Measurements from ENCODE around the gene MICAL1.

Gene MICAL1, protein sequence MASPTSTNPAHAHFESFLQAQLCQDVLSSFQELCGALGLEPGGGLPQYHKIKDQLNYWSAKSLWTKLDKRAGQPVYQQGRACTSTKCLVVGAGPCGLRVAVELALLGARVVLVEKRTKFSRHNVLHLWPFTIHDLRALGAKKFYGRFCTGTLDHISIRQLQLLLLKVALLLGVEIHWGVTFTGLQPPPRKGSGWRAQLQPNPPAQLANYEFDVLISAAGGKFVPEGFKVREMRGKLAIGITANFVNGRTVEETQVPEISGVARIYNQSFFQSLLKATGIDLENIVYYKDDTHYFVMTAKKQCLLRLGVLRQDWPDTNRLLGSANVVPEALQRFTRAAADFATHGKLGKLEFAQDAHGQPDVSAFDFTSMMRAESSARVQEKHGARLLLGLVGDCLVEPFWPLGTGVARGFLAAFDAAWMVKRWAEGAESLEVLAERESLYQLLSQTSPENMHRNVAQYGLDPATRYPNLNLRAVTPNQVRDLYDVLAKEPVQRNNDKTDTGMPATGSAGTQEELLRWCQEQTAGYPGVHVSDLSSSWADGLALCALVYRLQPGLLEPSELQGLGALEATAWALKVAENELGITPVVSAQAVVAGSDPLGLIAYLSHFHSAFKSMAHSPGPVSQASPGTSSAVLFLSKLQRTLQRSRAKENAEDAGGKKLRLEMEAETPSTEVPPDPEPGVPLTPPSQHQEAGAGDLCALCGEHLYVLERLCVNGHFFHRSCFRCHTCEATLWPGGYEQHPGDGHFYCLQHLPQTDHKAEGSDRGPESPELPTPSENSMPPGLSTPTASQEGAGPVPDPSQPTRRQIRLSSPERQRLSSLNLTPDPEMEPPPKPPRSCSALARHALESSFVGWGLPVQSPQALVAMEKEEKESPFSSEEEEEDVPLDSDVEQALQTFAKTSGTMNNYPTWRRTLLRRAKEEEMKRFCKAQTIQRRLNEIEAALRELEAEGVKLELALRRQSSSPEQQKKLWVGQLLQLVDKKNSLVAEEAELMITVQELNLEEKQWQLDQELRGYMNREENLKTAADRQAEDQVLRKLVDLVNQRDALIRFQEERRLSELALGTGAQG

DNA sequence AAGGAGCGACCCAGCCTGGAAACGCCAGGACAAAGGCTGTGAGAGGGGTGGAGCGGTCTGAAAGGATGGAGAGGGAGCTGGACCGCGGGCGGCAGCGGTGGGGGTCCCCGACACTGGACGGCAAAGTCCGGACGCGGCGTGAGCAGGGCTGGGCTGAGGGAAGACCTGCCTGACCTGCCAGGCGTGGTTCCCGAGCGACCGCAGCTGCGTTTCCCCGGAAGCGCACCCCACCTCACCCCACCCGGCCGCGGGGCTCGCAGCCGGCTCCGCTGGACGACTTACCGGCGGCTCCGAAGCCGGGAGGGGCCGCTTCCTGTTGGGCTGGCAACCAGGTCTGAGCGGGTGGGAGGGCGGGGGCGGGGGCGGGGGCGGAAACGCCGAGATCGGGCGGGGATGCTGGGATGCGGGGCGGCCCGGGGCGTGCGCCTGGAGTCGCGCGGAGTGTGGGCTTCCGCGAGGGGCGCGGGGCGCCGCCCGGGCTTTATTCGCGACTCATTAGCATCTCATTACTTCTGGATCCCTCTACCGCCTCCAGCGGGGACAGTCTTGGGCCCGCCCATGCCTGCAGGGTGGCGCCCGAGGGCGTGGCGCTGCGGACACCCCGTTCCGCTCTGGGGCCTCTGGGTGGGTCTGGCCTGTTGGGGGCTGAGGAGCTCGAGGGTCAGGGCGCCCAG lies at the start of gene MICAL1:
Gene MICAL1 (minus strand): TSS at position 336 of the 674 bp plus-strand sequence. CDS start 1,576 bp downstream, outside the sequence.
- peak; percentile 7 for DNase-seq

DNA sequence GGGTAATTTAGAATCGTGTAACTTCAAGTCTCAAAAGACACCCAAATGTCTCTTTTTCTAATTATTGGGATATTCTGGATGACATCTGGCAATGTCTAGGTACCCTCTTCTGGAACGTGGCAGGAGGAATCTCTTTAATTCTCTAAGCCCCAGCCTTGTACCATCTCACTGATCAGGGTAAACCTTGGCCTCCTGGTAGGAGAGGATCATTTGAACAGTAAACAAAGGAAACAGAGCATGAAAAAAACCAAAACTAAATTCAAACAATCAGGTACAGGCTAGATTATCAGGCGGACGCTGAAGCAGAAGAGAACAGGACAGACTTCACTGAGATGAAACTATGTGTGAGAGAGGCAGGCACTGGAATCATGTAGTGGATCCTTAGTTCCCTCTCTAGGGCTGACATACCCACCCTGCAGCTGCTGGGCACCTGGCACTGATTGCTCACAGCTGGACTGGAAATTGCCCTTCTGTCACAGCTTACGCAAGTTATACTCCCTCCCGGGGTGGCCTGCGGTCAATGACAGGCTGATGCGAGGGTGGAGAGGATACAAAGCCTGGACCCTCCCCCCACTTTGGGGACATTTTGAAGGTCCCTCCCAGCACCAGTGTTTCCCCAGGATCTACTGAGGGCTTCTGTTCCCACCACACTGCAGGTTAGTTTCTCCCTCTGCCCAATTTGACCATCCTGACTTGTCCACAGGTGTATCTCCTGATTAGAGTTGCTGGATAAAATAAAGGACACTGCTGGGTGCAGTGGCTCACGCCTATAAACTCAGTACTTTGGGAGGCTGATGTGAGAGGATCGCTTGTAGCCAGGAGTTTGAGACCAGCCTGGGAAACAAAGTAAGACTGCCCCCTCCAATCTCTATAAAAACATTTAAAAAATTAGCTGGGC lies 48.0 kb upstream of the MICAL1 start:
- DNase-seq = no peak

DNA sequence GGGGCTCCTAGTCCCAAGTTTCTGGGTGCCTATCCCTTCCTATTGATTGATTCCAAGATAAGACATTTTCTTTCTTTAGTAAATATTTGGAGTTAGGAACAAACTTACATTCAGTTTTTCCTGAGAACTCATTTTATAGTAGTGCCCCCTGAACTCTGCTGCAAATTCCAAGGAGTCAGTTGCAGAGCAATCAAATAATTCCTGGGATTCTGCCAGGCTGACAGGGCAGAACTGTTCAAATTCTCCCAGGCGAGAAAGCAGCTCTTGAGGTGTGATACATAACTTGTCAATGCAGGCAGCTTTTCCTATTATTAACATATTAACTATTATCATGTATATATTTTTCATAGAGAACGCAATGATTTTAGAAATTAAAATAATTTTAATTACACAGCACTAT lies 43.4 kb upstream of the MICAL1 start:
- no peak for DNase-seq

DNA sequence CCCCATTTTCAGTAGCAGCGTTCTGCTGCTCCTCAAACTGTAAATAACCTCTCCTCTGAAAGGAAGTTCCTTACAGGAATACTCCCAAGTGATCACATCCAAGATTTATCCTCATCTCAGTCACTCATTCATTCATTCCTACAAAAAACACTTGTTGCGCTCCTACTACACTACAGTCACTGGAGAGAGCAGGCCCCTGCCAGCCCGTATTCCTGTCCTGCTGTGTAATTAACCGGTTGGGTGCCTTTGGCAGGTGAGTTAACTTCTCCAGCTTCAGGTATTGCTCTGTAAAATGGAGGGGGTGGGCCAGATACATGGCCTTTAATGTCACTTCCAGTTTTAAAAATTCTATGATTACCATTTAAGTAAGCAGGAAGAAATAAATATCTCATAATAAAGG lies 42.5 kb upstream of the MICAL1 start:
- no peak for DNase-seq

DNA sequence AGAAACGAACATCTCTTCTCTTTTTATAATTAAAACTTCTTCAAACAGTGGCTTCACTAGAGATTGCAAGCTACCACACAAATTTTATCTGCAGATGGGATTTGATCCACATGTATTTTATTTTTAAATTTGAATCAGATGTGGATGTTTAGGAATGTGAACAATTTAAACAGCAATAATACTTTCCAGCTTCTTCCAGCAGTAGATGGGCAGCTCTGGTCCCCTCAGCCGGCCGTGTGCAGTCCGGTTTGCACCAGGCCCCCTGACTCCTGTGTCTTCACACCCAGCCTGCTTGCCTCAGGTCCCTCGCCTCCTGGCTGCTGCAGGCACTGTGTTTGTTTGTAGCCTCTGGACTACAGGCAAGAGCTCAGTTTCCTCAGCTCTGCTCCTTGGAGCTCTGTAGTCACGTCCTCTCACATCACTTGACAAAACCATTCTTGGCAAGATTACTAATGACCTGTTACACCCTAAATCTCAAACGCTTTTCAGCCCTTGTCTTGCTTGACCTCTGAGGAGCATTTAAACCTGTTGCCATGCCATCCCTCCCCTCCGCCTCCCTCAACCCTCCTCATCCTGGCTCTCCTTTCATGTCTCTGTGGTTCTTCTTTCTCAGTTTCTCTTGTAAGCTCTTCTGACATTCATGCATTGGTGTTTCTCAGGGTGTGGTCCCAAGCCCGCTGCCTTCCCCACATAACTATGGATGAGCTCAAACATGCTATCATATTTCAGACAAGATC lies 40.6 kb upstream of the MICAL1 start:
- no peak for DNase-seq

DNA sequence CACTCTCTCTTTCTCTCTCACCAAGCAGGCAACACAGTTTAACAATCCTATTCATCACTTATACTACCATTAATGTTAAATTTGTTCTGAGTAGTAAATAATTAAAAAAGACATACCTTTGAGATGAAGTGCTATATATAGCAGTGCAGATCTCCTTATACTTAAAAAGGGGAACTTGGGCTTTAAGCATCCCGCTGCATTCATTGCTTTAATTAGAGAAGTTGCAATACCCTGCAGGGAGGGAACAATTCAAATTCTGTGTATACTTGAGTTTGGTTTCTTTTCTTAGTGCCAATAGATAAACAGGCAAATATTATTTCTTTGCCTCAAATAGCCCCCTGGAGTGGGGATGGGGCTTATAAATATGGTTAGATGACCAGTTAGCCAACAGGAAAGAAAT lies 38.3 kb upstream of the MICAL1 start:
- no peak for DNase-seq

DNA sequence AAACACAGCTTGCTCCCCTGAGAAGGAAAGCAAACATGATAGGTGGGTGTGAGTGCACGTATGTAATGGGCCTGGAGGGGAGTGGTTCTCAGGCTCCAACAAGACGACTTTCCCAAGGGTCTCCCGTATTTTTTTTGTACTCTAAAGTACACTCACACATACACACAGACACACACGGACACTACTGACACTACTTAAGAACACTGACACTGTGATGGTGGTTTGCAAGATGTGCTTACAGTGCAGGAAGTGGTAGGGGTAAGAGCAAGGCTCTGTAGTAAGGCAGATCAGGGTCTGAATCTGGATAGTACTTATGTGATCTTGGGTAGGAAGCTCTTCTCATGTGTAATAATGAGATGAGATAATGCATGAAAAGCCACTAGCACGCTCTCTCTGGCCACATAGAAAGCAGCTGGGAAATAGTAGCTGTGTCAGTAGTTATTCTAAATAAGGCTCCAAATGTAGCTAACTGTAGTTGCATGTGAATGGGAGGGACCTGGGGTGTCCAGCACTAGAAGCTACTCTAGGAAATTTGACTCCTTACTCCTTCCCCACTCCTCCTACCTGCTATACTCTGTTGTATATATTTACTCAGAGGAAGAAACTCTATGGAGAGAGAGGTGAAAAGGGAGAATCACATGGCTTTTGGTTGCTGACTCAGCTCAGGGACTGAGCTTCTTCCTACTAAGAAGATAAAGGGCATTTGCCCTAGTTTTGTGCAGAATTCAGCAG lies 35.8 kb upstream of the MICAL1 start:
- no peak for DNase-seq

DNA sequence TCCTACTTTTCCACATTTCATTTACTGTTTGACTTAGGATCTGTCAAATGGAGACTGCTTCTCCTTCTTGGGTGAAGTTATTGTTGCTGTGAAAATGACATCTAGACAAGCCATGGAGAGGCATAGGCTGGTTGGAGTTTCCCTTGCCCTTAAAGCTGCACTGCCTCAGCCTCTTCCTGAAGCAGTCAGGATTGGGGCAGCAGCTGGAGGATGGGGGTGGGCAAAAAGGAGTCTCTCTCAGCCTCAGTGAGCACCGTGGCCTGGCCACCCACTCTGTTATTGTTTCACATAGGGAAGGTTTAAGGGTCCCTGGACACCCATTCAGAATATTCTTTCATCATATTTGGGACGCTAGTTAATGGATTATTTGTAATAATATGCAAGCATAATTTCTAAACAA lies 35.1 kb upstream of the MICAL1 start:
- no peak for DNase-seq

DNA sequence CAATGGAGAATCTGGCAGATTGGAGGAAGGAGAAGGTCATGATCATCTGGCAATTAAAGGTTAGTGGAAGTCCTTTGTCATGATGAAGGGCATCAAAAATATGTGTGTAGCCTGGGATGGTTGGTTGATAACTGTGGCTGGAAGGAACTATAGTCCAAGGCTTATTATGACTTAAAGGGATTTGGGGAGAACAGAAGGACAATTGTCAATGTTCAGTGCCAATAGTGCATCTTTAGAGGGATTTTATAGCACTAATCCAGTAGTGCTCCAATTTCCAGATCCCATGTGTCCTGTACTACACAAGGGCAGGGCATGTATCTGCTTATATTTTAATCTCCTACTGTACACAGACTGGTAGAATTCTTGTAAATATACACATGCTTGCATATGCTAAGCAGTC lies 32.4 kb upstream of the MICAL1 start:
- DNase-seq = no peak

DNA sequence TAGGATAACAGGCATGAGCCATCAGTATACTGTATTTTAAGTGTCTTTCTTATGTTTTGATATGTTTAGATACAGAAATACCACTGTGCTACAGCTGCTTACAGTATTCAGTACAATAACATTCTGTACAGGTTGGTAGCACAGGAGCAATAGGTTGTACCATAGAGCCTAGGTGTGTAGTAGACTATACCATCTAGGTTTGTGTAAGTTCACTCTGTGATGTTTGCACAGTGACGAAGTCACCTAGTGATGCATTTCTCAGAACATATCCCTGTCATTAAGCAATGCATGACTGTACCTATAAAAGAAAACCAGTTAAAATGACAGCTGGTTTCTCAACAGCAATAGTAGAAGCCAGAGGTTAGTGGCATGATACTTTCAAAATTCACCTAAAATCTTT lies 30.5 kb upstream of the MICAL1 start:
- no peak for DNase-seq

DNA sequence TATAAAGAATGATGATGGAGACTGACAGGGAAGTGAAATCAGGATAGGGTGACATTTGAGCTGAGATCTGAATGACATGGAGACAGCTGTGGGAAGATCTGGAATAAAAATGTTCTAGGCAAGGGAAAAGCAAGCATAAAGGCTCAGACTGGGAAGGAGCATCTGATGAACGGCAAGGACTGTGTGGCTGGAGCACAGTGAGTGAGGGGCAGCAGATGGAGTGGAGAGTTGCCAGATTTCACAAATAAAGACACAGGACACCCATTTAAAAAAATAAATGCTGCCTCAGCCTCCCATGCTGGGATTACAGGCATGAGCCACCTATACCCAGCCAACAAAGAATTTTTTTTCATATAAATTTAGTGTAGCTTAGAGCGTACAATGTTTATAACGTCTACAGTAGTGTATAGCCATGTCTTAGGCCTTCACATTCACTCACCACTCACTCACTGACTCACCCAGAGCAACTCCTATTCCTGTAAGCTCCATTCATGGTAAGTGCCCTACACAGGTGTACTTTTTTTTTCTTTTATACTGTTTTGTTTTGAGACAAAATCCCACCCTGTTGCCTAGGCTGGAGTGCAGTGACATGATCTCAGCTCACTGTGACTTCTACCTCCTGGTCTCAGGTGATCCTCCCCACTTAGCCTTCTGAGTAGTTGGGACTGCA lies 29.8 kb upstream of the MICAL1 start:
- peak; percentile 6 for DNase-seq

DNA sequence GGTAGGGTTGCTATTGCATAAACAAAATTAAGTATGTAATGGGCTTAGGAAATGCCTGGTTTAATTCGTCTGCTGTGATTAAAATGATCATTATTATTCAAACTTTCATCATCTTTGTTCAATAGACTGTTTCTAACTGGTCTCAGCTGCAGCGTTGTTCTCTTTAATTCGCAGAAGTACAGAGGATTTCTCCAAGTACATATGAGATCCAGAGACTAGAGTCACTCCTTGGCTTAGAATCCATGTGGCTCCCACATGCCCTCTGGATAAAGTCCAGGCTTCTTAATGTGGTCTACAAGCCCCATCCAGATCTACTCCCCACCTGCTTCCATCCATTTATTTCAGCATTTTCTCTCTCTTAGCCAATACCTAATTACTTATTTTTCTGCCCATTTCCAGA lies 28.6 kb upstream of the MICAL1 start:
- no peak for DNase-seq

DNA sequence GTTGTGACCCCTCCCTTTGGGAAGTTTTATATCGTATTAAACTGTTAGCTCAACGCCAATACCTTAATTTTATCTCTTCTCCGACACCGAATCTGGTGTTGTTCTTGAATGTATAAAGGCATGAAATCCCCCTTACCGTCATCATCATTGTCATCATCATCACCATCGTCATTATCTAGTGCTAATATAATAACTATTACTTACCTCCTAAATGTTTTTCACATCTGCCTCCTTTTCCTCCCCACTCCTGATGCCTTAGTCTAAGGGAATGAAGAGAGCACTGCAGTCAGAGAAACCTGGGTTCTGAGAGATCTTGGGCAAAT lies 28.1 kb upstream of the MICAL1 start:
- DNase-seq = no peak

DNA sequence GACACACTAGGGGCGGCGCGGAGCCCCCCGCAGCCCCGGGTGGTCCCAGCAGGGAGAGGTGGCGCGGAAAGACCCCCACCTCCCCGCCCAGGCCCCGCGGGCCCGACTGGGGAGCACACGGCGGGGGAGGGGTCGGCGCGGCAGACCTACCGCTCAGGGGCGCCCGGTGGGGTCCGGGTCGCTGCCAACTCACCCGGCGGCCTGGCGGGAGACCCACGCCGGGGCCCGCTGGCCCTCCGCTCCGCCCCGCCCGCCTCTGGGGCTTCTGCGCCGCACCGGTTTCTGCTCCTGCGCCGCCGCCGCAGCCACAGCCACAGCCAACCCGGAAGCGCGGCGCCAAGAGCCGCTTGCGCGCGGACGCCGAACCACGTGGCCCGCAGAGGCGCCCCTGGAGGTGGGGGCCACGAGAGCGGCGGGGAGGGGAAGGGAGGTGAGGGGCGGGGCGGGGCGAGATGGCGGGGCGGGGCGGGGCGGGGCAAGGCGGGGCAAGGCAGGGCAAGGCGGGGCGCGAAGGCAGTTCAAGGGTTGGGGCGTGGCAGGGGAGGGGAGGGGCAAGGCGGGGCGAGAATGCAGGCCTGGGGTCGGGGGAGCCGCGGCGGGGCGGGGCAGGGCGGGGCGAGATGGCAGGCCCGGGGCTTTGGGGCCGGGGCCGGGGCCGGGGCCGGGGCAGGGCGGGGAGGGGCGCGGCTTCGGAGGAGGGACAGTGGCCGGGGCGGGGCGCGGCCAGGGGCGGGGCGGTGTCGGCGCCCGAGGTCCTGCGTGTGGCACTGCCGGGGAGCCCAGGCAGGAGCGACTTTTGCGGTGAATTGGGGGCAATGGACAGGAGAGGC lies 27.5 kb upstream of the MICAL1 start, which contains the start of gene ZBTB24:
Gene ZBTB24 (minus strand): TSS at position 315 of the 830 bp plus-strand sequence. CDS start 1,193 bp downstream, outside the sequence.
- peak; percentile 80 for DNase-seq

DNA sequence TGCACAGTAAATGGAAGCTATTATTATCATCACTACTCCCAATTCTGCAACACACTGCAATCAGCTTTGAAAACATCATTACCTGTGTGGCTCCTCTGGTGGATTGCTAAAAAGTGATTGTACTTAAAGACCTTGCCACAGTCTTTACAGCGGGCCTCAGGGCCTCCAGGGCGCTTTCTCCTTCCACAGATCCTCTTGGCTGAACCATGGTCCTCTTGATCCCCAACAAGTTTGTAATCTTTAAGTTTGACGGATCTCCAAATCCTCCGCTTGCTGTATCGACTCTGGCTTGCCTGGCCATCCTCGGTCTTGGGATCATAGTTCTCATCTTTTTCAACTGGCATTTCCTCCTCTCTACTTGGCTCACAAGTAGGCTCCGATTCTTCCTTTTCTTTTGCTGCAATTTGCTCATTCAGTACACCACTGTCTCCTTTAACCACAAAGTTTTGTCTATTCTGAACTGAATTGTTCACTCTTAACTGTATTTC lies 25.5 kb upstream of the MICAL1 start:
- DNase-seq = no peak

DNA sequence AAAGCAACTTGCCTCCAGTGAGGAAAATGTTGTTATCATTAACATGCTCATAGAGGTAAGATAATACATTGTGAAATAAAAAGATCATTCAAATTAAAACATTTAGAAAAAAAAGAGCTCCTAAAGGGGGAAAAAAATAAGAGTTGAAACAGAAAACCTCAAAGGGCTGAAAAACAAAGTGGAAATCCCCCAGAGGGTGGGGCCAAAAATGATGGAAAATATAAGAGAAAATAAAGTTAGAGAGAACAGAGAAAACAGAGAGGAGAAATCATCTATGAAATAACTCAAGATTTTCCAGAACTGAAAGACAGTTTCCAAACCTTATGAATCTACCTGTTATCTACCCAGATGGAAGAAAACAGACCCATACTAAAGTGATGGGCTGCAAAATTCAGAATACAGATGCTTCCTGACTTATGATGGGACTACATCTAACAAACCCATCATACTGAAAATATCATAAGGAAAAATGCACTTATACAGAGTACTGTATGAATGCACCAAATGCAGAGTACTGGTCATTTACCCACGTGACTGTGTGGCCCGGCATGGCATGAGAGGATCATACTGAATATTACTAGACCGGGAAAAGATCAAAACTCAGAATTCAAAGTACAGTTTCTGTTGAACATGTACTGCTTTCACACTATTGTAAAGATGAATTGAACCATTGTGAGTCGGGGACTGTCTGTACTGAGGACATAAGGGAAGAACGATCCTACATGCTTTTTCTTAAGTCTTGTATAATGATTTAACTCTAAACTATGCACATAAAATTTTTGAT lies 23.5 kb upstream of the MICAL1 start:
- DNase-seq = no peak

DNA sequence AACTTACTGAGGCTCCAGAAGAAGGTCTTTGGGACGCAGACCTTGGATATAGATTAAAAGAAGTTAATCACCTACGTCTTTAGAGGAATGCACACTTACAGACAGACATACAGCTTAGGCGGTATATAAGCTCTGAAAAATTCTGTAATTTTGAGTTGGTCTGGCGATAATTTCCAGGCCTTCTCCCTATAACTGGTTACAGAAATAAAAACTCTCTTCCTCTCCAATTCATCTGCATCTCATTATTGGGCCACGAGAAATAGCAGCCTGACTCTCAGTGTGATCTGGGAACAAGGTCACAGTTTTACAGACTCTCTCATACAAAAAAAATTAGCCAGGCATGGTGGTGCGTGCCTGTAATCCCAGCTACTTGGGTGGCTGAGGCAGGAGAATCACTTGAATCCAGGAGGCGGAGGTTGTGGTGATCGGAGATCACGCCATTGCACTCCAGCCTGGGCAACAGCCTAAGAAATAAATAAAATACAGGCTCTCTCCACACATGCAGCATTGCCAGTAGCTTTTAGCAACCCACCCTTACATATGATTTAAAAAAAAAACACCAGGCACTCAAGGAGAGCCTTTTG lies 22.7 kb upstream of the MICAL1 start:
- no peak for DNase-seq

DNA sequence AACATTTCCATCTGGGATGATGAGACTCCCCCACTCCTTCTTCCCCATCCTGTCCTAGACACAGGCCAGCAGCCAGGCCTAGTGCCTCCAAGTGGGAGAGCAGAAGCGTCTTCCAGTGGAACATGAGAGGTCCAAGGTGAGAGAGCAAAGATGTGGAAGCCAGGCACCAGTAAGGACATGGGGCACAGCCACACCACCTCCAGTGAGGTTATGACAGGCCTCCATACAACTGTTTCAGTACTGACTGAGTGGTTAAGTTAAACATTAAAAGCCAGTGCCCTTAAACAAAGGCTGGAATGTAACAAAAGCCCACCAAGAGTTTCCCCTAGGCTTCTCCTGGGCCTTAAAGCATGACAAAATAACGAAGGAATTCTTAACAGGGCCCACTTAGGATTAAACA lies 22.2 kb upstream of the MICAL1 start:
- no peak for DNase-seq

All from NCI-H1694 (cell line).